Testis (tissue), 3 donors: ENCODE data around the gene CHD1. TPM values are rescaled to one million over a fixed set of nuclear protein-coding genes. Genes with fewer than 3 reads are reported as not detected.

ENCODE experiments used
- DNase-seq: peaks from one replicate; pipeline ENCODE4 v3.0.0-alpha.2; 2019
- H3K27ac ChIP-seq, 2 donors: fragments of 200-600 bp; sonication (generic); one replicate each; pipeline ENCODE4 v1.5.1; 2019
- H3K27me3 ChIP-seq: fragments of 200-600 bp; sonication (generic); one replicate; pipeline ENCODE4 v1.5.1; 2019
- H3K36me3 ChIP-seq: fragments of 200-600 bp; sonication (generic); one replicate; pipeline ENCODE4 v1.5.1; 2017; ENCODE audit warnings: low read depth; ENCODE audit errors: missing control alignments
- H3K4me1 ChIP-seq: fragments of 200-600 bp; sonication (generic); one replicate; pipeline ENCODE4 v1.5.1; 2019
- H3K4me3 ChIP-seq, 2 donors: fragments of 200-600 bp; sonication (generic); one replicate each; pipeline ENCODE4 v1.5.1; 2017 to 2019
- H3K9me3 ChIP-seq: fragments of 200-600 bp; sonication (generic); one replicate; pipeline ENCODE4 v1.5.1; 2017
- CTCF ChIP-seq, 3 experiments: fragments of 450-650 bp in 2 of 3; fragments of 200-600 bp in 1 of 3; sonication (generic) in 1 of 3; IDR thresholded peaks; one replicate each; pipeline ENCODE4 v1.5.1; 2016 to 2019; ENCODE audit warnings: antibody characterized with exemption in 3 of 3, mild to moderate bottlenecking in 2 of 3, moderate library complexity in 1 of 3
- POLR2A ChIP-seq: fragments of 450-650 bp; IDR thresholded peaks from one replicate; pipeline ENCODE4 v1.6.1; 2017; ENCODE audit warnings: antibody characterized with exemption, mild to moderate bottlenecking, moderate library complexity
- WGBS, 2 donors: methylation state at CpG; one replicate each; pipeline ENCODE4 v1.1.5; 2018; 5-methylcytosine and 5-hydroxymethylcytosine counted together
- intact Hi-C: fragments of 100-400 bp; cut with DNase I; formaldehyde crosslinking; loops from one replicate; pipeline ENCODE4 v1.15.1; 2023; ENCODE audit warnings: low total_unique reads
- polyA plus RNA-seq: library from polyadenylated mRNA; stranded (reverse); fragments of 350-450 nt; fragmentation: Illumina TruSeq; extraction: RNeasy Lipid Tissue Mini Kit (QIAGEN cat#74804); gene quantifications from one replicate; pipeline ENCODE4 v1.2.3, GENCODE V29; 2014; ENCODE audit warnings: low read depth, low replicate concordance; ENCODE audit not compliant: insufficient read depth
- small RNA-seq, 2 donors: library from RNA; depleted of rRNA; stranded (forward); fragments of <200 nt; gene quantifications; one replicate each; pipeline ENCODE3, GENCODE V24; 2016
- total RNA-seq, 2 donors: library from RNA; depleted of rRNA; stranded (reverse); fragments of >200 nt; gene quantifications; one replicate each; pipeline ENCODE4 v1.2.3, GENCODE V29; 2016

The CHD1 gene
- total and polyA plus RNA-seq, 3 donors from 2014 or later = 23.7 to 117 (median 104) TPM

- intact Hi-C loops = no loop called here
- DNase-seq = no peak
- no peaks in the 10 kb centered on the region for H3K9me3 ChIP-seq
- no peak overlapping the region for H3K4me3 ChIP-seq
- H3K4me1 ChIP-seq = no peaks in the 10 kb centered on the region
- no peak overlapping the region for H3K27ac ChIP-seq
- no peaks in the 10 kb centered on the region for H3K36me3 ChIP-seq
- no peaks in the 10 kb centered on the region for H3K27me3 ChIP-seq
- no peak for TF ChIP-seq CTCF (IDR thresholded peaks at IDR 0.05)
- no peak for TF ChIP-seq POLR2A
These were observed 121.0 kb downstream of the CHD1 start for GRCh38 chr5:98807806-98808205.

GRCh38 chr5:98805070-98805469 is 123.7 kb downstream of the CHD1 start:
- WGBS, 2 donors = 0 to 2% methylated on average over 1 of the region's 1 CpG

GRCh38 chr5:98804066-98804465 is 124.7 kb downstream of the CHD1 start:
- Histone ChIP-seq H3K36me3 (no peaks in the 10 kb centered on the region), H3K4me3 (no peak overlapping the region), H3K4me1 (no peaks in the 10 kb centered on the region), H3K9me3 (no peaks in the 10 kb centered on the region), H3K27me3 (no peaks in the 10 kb centered on the region), H3K27ac (no peak overlapping the region)
- intact Hi-C loops = no loop called here
- TF ChIP-seq POLR2A (no peak), CTCF (IDR thresholded peaks at IDR 0.05) (no peak)
- WGBS, 2 donors = 95 to 97% methylated on average over 2 of the region's 2 CpGs
- no peak for DNase-seq

More at GRCh38 chr5:98805070-98805469, 123.7 kb downstream of the CHD1 start:
- H3K36me3 ChIP-seq = no peaks in the 10 kb centered on the region
- H3K27me3 ChIP-seq = no peaks in the 10 kb centered on the region
- H3K27ac ChIP-seq = no peak overlapping the region
- DNase-seq = no peak
- no peaks in the 10 kb centered on the region for H3K4me1 ChIP-seq
- intact Hi-C loops = no loop called here
- H3K9me3 ChIP-seq = no peaks in the 10 kb centered on the region
- H3K4me3 ChIP-seq = no peak overlapping the region
- TF ChIP-seq CTCF (IDR thresholded peaks at IDR 0.05) = no peak
- TF ChIP-seq POLR2A = no peak

Small RNA genes lying within 50 kb of the gene (small RNA-seq; reads per million reads assigned to genes)
- gene RF00019 (0 reads per million in 2 donors), gene RNU6-402P (0 reads per million in 2 donors)

Other genes with a start within 250 kb of the CHD1 start
- gene RGMB, start 155.3 kb downstream of the CHD1 start, total RNA-seq = 10 to 100 TPM; 41.2 to 47.4 TPM
- gene RGMB, start 155.3 kb downstream of the CHD1 start, polyA plus RNA-seq = 22.4 TPM